ENCODE results near the gene STIM1. TPM values are rescaled to one million over a fixed set of nuclear protein-coding genes. Genes with fewer than 3 reads are reported as not detected.

STIM1 gene
- total and polyA plus RNA-seq, 10 of the 15 experiments (the other 5 are each of a cell fraction or from before 2014, with no cell fraction given), result 8.6 to 57.7 (median 29.3) TPM

DNA sequence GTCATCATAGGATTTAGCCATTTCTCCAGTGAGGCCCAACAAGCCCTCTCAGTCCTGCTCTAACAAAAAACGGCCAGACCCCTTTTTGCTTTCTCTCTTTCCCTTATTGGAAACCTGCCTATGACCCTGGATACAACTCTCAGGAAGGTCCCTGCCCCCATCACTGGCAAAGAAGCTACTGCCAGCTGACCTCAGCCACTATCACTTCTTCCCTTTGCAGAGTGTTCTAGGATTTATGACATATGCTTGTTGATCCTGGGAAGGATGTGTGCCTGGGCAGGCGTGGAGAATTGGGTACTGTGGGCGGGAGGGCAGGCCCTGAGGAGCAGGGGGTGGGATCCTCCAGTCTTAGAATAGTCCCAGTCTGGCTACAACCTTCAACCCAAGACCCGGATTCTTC lies 39.6 kb upstream of the STIM1 start:
- POLR2A ChIA-PET, result no interaction called here

More for the DNA sequence above, 39.6 kb upstream of the STIM1 start:
- ChIA-PET SMC1A (ENCODE audit: uncharacterized antibody, unreplicated experiment) (no interaction called here), RAD21 (ENCODE audit: unreplicated experiment) (no interaction called here), CTCF (interaction anchor here (6.6 kb wide), 1 partner anchor 8 kb away, joined by 33 read pairs; the partner anchor contains the start of gene PGAP2)
- BruUV-seq (replicated peaks), result no TSS peak
- no peak overlapping the region for H3K27ac ChIP-seq (ENCODE audit: control insufficient read depth, insufficient read depth)
- in situ Hi-C loops (cut with MboI), result no loop called here
- WGBS (ENCODE audit: insufficient coverage, insufficient replicate concordance, low lambda C conversion rate, missing lambda C conversion rate), result 69% methylated on average over 4 of the region's 4 CpGs
- TF ChIP-seq EED (IDR thresholded peaks at IDR 0.05; ENCODE audit: low read depth), result no peak
- TF ChIP-seq NFYA (IDR thresholded peaks at IDR 0.05; ENCODE audit: borderline replicate concordance, low read depth, low read length), result no peak
- no peak for TF ChIP-seq RAD51 (IDR thresholded peaks at IDR 0.05)
- TF ChIP-seq STAT3 (IDR thresholded peaks at IDR 0.05; ENCODE audit: low read depth, low read length), result no peak
- no peak for TF ChIP-seq PML (IDR thresholded peaks at IDR 0.05; ENCODE audit: low read length)
- TF ChIP-seq, protein P1, sequence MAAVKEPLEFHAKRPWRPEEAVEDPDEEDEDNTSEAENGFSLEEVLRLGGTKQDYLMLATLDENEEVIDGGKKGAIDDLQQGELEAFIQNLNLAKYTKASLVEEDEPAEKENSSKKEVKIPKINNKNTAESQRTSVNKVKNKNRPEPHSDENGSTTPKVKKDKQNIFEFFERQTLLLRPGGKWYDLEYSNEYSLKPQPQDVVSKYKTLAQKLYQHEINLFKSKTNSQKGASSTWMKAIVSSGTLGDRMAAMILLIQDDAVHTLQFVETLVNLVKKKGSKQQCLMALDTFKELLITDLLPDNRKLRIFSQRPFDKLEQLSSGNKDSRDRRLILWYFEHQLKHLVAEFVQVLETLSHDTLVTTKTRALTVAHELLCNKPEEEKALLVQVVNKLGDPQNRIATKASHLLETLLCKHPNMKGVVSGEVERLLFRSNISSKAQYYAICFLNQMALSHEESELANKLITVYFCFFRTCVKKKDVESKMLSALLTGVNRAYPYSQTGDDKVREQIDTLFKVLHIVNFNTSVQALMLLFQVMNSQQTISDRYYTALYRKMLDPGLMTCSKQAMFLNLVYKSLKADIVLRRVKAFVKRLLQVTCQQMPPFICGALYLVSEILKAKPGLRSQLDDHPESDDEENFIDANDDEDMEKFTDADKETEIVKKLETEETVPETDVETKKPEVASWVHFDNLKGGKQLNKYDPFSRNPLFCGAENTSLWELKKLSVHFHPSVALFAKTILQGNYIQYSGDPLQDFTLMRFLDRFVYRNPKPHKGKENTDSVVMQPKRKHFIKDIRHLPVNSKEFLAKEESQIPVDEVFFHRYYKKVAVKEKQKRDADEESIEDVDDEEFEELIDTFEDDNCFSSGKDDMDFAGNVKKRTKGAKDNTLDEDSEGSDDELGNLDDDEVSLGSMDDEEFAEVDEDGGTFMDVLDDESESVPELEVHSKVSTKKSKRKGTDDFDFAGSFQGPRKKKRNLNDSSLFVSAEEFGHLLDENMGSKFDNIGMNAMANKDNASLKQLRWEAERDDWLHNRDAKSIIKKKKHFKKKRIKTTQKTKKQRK (IDR thresholded peaks at IDR 0.05; ENCODE audit: low read depth, low read length), result no peak
- no peaks in the 10 kb centered on the region for H3K79me2 ChIP-seq (ENCODE audit: control insufficient read depth, insufficient read depth, low read length)
- FAIRE-seq (no peak), DNase-seq (ENCODE audit: low read depth, low spot score) (no peak), ATAC-seq (no peak)
- no peak overlapping the region for H3K9ac ChIP-seq (ENCODE audit: control insufficient read depth, insufficient read depth, low read length)
- intact Hi-C loops (cut with micrococcal nuclease; ENCODE audit: unreplicated experiment), result no loop called here
- no peak overlapping the region for H3K4me3 ChIP-seq
- no peaks in the 10 kb centered on the region for H3K27me3 ChIP-seq (replicated peaks in 1 of 2; ENCODE audit: control insufficient read depth in 2 of 2, insufficient read depth in 2 of 2, low read length in 1 of 2)
- H3K4me2 ChIP-seq (ENCODE audit: control insufficient read depth, insufficient read depth), result no peak overlapping the region
- H3K4me1 ChIP-seq (ENCODE audit: control insufficient read depth, insufficient read depth, low read length), result no peaks in the 10 kb centered on the region
- H3K9me3 ChIP-seq (replicated peaks; ENCODE audit: control insufficient read depth, insufficient read depth, low read length), result no peaks in the 10 kb centered on the region
- no peaks in the 10 kb centered on the region; a peak in 1 of 4 replicates for H3K36me3 ChIP-seq (ENCODE audit: control insufficient read depth in 2 of 2, insufficient read depth in 2 of 2, low read length in 1 of 2)
- H4K20me1 ChIP-seq (ENCODE audit: control insufficient read depth, insufficient read depth), result no peaks in the 10 kb centered on the region
- no peak overlapping the region for H2AFZ ChIP-seq (ENCODE audit: control insufficient read depth, low read depth, low read length)

Data from GM12878 (cell line).